Omental fat pad (tissue), 4 donors: ENCODE results near the gene OR2K2. TPM values are rescaled to one million over a fixed set of nuclear protein-coding genes. Genes with fewer than 3 reads are reported as not detected.
"Not testable (repeated sequence)": the region's sequence is repeated elsewhere in the genome, so short reads cannot be mapped to it uniquely, and the experiment has no call there.

Experiments
- ATAC-seq: fragments of 150-250 bp; one replicate; pipeline ENCODE4 v1.9.1; 2016; ENCODE audit warnings: mild to moderate bottlenecking, moderate library complexity; ENCODE audit not compliant: low FRiP score
- DNase-seq: peaks from one replicate; pipeline ENCODE4 v3.0.0-alpha.2; 2019; ENCODE audit warnings: low spot score
- CTCF ChIP-seq, 3 donors: fragments of 450-650 bp; IDR thresholded peaks; one replicate each; pipeline ENCODE4 v1.5.1; 2016 to 2017; ENCODE audit warnings: antibody characterized with exemption in 3 of 3, mild to moderate bottlenecking in 3 of 3, moderate library complexity in 2 of 3
- total RNA-seq, 4 donors: library from RNA; depleted of rRNA; stranded (reverse); fragments of >200 nt; gene quantifications; one replicate each; pipeline ENCODE4 v1.1.0, GENCODE V29; 2016

Gene OR2K2
- total RNA-seq, 4 donors from 2014 or later = not detected

DNA sequence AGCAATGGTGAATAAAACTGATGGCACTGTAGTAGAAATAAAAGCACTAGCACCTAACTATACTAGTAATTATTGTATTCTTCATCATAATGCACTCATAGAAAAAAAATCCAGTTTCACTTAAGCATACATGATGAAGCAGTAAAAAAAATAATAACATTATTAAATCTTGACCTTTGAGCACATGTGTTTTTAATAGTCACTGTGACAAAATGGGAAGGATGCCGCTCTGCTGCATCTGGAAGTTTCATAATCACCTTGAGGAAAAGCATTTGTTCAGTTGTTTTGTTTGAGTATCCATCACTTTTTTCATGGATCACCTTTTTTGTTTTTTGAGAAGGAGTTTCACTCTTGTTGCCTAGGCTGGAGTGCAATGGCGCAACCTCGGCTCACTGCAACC lies 13.2 kb downstream of the OR2K2 start:
- TF ChIP-seq CTCF (IDR thresholded peaks at IDR 0.05) = no peak
- DNase-seq (no peak), ATAC-seq (no peak)

- no peak for TF ChIP-seq CTCF (IDR thresholded peaks at IDR 0.05)
- ATAC-seq (no peak), DNase-seq (no peak)
Observed at GRCh38 chr9:111305914-111306313, 24.1 kb downstream of the OR2K2 start.

DNA sequence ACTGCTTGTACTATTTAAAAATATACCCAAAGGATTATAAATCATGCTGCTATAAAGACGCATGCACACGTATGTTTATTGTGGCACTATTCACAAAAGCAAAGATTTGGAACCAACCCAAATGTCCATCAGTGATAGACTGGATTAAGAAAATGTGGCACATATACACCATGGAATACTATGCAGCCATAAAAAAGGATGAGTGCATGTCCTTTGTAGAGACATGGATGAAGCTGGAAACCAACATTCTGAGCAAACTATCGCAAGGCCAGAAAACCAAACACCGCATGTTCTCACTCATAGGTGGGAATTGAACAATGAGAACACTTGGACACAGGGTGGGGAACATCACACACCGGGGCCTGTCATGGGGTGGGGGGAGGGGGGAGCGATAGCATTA lies 26.0 kb downstream of the OR2K2 start:
- ATAC-seq, DNase-seq: not testable (repeated sequence)

DNA sequence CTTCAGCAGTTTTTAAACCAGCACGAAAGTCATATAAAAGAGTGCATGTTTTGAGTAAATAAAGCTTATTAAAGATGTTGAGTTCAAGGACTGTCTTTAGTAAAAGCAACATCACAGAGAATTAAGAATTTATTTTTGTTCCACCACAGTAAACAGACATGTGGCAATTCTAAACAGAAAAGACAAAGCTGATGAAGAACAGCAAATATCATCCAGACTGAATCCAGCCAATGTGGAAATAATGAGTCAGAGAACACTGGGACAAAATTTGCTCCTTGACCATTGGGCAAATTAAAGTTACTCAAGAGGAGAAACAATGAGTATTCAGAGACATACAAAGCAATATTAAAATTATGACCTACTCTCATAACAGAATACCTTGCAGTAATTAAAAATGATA lies 28.8 kb downstream of the OR2K2 start:
- DNase-seq (no peak), ATAC-seq (no peak)
- TF ChIP-seq CTCF (IDR thresholded peaks at IDR 0.05) = no peak

GRCh38 chr9:111300140-111300735 lies 29.8 kb downstream of the OR2K2 start:
- TF ChIP-seq CTCF (IDR thresholded peaks at IDR 0.05) = no peak
- DNase-seq = no peak
- no peak for ATAC-seq

DNA sequence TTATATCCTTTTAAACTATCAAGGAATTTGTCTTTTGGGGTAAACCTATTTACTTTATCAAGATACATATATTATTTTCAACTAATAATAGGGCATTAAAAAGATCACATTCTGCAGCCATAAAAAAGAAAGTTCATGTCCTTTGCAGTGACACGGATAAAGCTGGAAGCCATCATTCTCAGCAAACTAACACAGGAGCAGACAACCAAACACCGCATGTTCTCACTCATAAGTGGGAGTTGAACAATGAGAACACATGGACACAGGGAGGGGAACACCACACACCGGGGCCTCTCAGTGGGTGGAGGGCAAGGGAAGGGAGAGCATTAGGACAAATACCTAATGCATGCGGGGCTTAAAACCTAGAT lies 30.4 kb downstream of the OR2K2 start:
- ATAC-seq = not testable (repeated sequence)

DNA sequence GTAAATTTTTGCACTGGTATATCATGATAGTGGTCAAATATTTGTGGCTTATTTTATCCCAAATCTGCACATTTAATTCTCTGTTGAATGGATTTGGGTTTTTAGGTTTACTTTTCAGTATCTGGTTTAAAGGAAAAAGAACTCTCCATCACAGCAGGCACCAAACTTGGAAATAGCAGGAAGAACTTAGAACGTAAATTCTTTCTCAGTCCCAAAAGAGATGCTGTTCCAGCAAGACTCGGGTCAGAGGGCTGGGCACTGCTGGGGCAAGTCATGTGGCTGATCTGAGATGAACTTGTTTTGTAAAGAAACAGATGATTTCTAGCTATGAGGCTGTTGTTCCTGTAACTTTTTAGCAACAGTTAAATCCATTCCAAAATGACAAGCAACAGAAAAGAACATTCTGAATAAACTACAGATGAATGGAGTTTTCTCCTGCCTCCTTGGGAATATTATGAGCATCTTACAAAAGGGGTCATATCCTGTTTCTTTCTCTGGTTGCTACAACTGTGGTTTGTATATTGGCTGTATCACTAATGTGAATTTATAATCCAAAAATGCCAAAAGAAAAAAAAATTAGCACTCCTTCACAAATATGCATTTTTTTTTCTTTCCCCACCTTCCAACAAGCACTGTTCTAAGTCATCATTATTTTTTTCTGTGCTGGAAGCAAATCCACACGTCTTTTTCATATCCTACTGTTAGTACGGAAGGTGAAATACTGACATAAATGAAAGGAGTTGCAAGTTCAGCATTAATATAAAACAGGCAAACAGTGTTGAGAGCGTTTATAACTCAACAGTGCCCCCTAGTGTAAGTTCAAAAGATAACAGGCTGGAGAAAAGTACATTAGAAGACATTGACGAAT lies 31.1 kb downstream of the OR2K2 start:
- no peak for DNase-seq
- peak; percentile 80 for ATAC-seq
- TF ChIP-seq CTCF (IDR thresholded peaks at IDR 0.05) = peak in 1 of 3 donors; percentile 29

More for the DNA sequence above, 30.4 kb downstream of the OR2K2 start:
- not testable (repeated sequence) for DNase-seq

- no peak for TF ChIP-seq CTCF (IDR thresholded peaks at IDR 0.05)
- DNase-seq = no peak
- ATAC-seq = no peak
Observed at GRCh38 chr9:111298111-111298510, 31.9 kb downstream of the OR2K2 start.
